ENCODE results near the gene SCGB3A1. TPM values are rescaled to one million over a fixed set of nuclear protein-coding genes. Genes with fewer than 3 reads are reported as not detected.

The SCGB3A1 gene
- polyA plus RNA-seq, 1 donor (not counting 4 experiments of a cell fraction or from before 2014, with no cell fraction given), result not detected

DNA sequence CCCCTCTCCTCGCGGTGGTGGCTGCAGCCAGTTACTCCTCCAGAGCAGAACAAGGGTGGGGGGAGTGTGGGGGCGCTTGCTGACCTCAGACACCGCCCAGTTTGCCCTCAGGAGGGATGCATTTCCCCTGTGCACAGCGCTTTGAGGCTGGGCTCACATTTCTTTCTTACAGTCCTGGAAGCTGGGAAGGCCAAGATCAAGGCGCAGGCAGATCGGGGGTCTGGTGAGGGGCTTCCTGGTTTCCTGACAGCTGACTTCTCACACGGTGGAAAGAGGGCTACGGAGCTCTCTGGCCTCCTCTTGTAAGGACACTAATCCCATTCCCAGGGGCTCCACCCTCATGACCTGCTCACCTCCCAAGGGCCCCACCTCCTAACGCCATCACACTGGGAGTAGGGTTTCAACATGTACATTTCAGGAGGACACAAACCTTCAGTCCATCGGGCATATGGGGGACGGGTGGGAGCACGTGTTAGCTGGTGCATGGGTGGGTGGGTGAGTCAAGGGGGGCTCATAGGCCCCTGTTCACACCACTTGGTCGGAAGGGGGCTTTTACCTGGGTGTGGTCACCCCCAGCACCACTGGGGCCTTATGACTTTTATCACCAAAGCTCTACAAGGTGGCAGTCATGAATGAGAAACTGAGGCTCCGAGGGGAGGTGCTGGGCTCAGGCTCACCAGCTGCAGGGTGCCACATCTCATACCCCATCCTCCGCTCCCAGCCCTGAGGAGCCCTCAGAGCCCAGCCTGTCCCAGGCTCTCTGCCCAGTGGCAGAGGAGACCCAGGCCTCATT lies 7.7 kb upstream of the SCGB3A1 start:
- Histone ChIP-seq H2AFZ (ENCODE audit: control insufficient read depth, low read length) (no peak overlapping the region), H3K4me1 (ENCODE audit: control insufficient read depth, extremely low read depth, insufficient read depth, low read length) (no peaks in the 10 kb centered on the region), H3K9ac (ENCODE audit: control insufficient read depth, extremely low read depth, insufficient read depth, low read length) (no peak overlapping the region), H3K36me3 (ENCODE audit: control insufficient read depth in 2 of 2, extremely low read depth in 1 of 2, insufficient read depth in 2 of 2, low read length in 2 of 2) (no peaks in the 10 kb centered on the region), H3K9me3 (ENCODE audit: control insufficient read depth, low read depth, low read length) (no peaks in the 10 kb centered on the region), H3K27ac (ENCODE audit: control insufficient read depth, insufficient read depth, low read length) (no peak overlapping the region), H3K79me2 (ENCODE audit: control insufficient read depth, insufficient read depth, low read length) (no peaks in the 10 kb centered on the region), H4K20me1 (ENCODE audit: control insufficient read depth, extremely low read depth, insufficient read depth, low read length) (no peaks in the 10 kb centered on the region), H3K9me1 (ENCODE audit: control insufficient read depth, extremely low read depth, insufficient read depth, low read length) (no peaks in the 10 kb centered on the region), H3K4me3 (ENCODE audit: control insufficient read depth in 2 of 3, extremely low read depth in 1 of 3, insufficient read depth in 2 of 3, low read depth in 1 of 3, low read length in 3 of 3) (no peak overlapping the region), H3K27me3 (ENCODE audit: control insufficient read depth, extremely low read depth, insufficient read depth, low read length) (no peaks in the 10 kb centered on the region), H3K4me2 (ENCODE audit: control insufficient read depth, extremely low read depth, insufficient read depth, low read depth, low read length) (no peak overlapping the region)
- DNase-seq (ENCODE audit: low read depth, low spot score), result no peak
- TF ChIP-seq CTCF (optimal IDR thresholded peaks at IDR 0.05 in 1 of 3, IDR thresholded peaks at IDR 0.05 in 1 of 3, conservative IDR thresholded peaks at IDR 0.05 in 1 of 3; ENCODE audit: extremely low read depth in 1 of 3, insufficient read depth in 2 of 3, low read length in 3 of 3), result no peak
- TF ChIP-seq EZH2 (IDR thresholded peaks at IDR 0.05; ENCODE audit: low read length), result no peak
- no peak for FAIRE-seq
- dilution Hi-C loops (cut with MboI; ENCODE audit: extremely low pct_ligation_motif_present, low sequenced_read_pairs), result no loop called here

DNA sequence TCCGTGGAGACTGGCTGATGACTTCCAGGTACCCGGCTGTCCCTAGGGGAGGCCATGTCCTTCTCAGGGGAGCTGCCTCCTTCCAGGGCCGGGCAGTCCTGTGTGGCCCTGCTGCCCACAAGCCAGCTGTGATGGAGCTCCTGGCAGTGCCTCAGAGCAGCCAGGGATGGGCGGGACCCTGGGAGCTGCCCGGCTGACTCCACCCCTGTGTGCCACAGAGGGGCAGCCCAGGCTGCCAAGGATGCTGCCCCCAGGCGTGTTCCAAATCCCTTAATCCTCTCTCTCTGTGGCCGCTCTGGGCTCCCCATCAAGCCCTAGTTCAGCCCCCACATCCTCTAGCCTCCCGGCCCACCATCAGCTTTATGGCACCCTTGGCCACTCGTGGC lies 7.0 kb upstream of the SCGB3A1 start:
- Histone ChIP-seq H3K36me3 (ENCODE audit: control insufficient read depth in 2 of 2, extremely low read depth in 1 of 2, insufficient read depth in 2 of 2, low read length in 2 of 2) (no peaks in the 10 kb centered on the region), H3K4me2 (ENCODE audit: control insufficient read depth, extremely low read depth, insufficient read depth, low read depth, low read length) (no peak overlapping the region), H3K4me1 (ENCODE audit: control insufficient read depth, extremely low read depth, insufficient read depth, low read length) (no peaks in the 10 kb centered on the region), H4K20me1 (ENCODE audit: control insufficient read depth, extremely low read depth, insufficient read depth, low read length) (no peaks in the 10 kb centered on the region), H3K9me3 (ENCODE audit: control insufficient read depth, low read depth, low read length) (no peaks in the 10 kb centered on the region), H3K79me2 (ENCODE audit: control insufficient read depth, insufficient read depth, low read length) (no peaks in the 10 kb centered on the region), H3K9ac (ENCODE audit: control insufficient read depth, extremely low read depth, insufficient read depth, low read length) (no peak overlapping the region), H2AFZ (ENCODE audit: control insufficient read depth, low read length) (no peak overlapping the region), H3K9me1 (ENCODE audit: control insufficient read depth, extremely low read depth, insufficient read depth, low read length) (no peaks in the 10 kb centered on the region), H3K27ac (ENCODE audit: control insufficient read depth, insufficient read depth, low read length) (no peak overlapping the region), H3K27me3 (ENCODE audit: control insufficient read depth, extremely low read depth, insufficient read depth, low read length) (peaks cover 4% of the 10 kb centered on the region), H3K4me3 (ENCODE audit: control insufficient read depth in 2 of 3, extremely low read depth in 1 of 3, insufficient read depth in 2 of 3, low read depth in 1 of 3, low read length in 3 of 3) (no peak overlapping the region)
- DNase-seq (ENCODE audit: low read depth, low spot score) (no peak), FAIRE-seq (no peak)
- TF ChIP-seq CTCF (optimal IDR thresholded peaks at IDR 0.05 in 1 of 3, IDR thresholded peaks at IDR 0.05 in 1 of 3, conservative IDR thresholded peaks at IDR 0.05 in 1 of 3; ENCODE audit: extremely low read depth in 1 of 3, insufficient read depth in 2 of 3, low read length in 3 of 3) (no peak), EZH2 (IDR thresholded peaks at IDR 0.05; ENCODE audit: low read length) (no peak)
- dilution Hi-C loops (cut with MboI; ENCODE audit: extremely low pct_ligation_motif_present, low sequenced_read_pairs), result no loop called here
